Naive thymus-derived CD8-positive, alpha-beta T cell (primary cell): ENCODE measurements around the gene CLDN2. TPM values are rescaled to one million over a fixed set of nuclear protein-coding genes. Genes with fewer than 3 reads are reported as not detected.
"Not testable (repeated sequence)": the region's sequence is repeated elsewhere in the genome, so short reads cannot be mapped to it uniquely, and the experiment has no call there.

Experiments used
- ATAC-seq, 2 donors: fragments of 150-1000 bp; cut with Tn5 transposase in 1 of 2; sonication (Bioruptor Pico), chemical (Tn5 transposase) in 1 of 2; 1 replicate in 1 of 2; 2 replicates in 1 of 2; pipeline ENCODE4 v1.10.0; 2021; ENCODE audit warnings: mild to moderate bottlenecking in 2 of 2, moderate library complexity in 2 of 2
- POLR2A ChIA-PET: fragments of 350-600 bp; sonication (Branson Sonifier 250); formaldehyde crosslinking; loops from one replicate; lab custom pipeline; 2021; ENCODE audit warnings: antibody characterized with exemption; lab: Charles Lee
- DNase-seq, 10 donors: peaks; one replicate each; pipeline versions ENCODE4 v3.0.0 to v3.0.0-alpha.2; 2020 to 2022
- H3K27ac Mint-ChIP-seq, 10 donors: one replicate each; pipeline ENCODE4 v1.8.0; 2020 to 2022; ENCODE audit warnings: mild to moderate bottlenecking in 10 of 10, mixed read lengths in 10 of 10, moderate library complexity in 4 of 10, inconsistent platforms in 1 of 10
- H3K27me3 Mint-ChIP-seq, 5 donors: one replicate each; pipeline ENCODE4 v1.8.0; 2021 to 2022; ENCODE audit warnings: mixed read lengths in 5 of 5
- H3K36me3 Mint-ChIP-seq, 3 donors: one replicate each; pipeline ENCODE4 v1.8.0; 2020 to 2022; ENCODE audit warnings: mixed read lengths in 3 of 3, mild to moderate bottlenecking in 2 of 3, inconsistent platforms in 1 of 3
- H3K4me1 Mint-ChIP-seq, 4 donors: one replicate each; pipeline ENCODE4 v1.8.0; 2021 to 2022; ENCODE audit warnings: mixed read lengths in 4 of 4
- H3K4me3 Mint-ChIP-seq, 10 donors: one replicate each; pipeline ENCODE4 v1.8.0; 2020 to 2022; ENCODE audit warnings: mild to moderate bottlenecking in 10 of 10, mixed read lengths in 10 of 10, moderate library complexity in 6 of 10, inconsistent platforms in 1 of 10
- H3K9me3 Mint-ChIP-seq, 9 donors: one replicate each; pipeline ENCODE4 v1.8.0; 2020 to 2022; ENCODE audit warnings: mixed read lengths in 9 of 9, mild to moderate bottlenecking in 3 of 9, inconsistent platforms in 1 of 9, moderate library complexity in 1 of 9
- polyA plus RNA-seq, 3 donors: library from polyadenylated mRNA; unstranded; fragments of 300-500 nt; fragmentation: Illumina TruSeq; gene quantifications; one replicate each; pipeline ENCODE4 v1.2.3, GENCODE V29; 2021
- total RNA-seq, 8 experiments: library from RNA in 2 of 8; stranded (reverse) in 2 of 8; gene quantifications; one replicate each; pipeline ENCODE4 v1.2.3 and lab custom pipeline; 2021 to 2026

The CLDN2 gene
- total and polyA plus RNA-seq, 5 experiments from 2014 or later: not detected

GRCh38 chrX:106952089-106952488, 31.9 kb downstream of the CLDN2 start:
- H3K4me3 Mint-ChIP-seq: no peak overlapping the region
- DNase-seq: no peak
- H3K27ac Mint-ChIP-seq: peak overlapping the region in 1 of 10 donors; percentile 44
- no peaks in the 10 kb centered on the region for H3K9me3 Mint-ChIP-seq
- H3K4me1 Mint-ChIP-seq: no peaks in the 10 kb centered on the region
- no peak for ATAC-seq
- no peaks in the 10 kb centered on the region for H3K27me3 Mint-ChIP-seq
- POLR2A ChIA-PET: no interaction called here
- peaks cover 0 to 39% (median 0%) of the 10 kb centered on the region in 3 donors for H3K36me3 Mint-ChIP-seq

- no peaks in the 10 kb centered on the region for H3K27me3 Mint-ChIP-seq
- no peak for ATAC-seq
Observed at GRCh38 chrX:106952538-106952937, 32.3 kb downstream of the CLDN2 start.

GRCh38 chrX:106952988-106953387, 32.8 kb downstream of the CLDN2 start:
- ATAC-seq: no peak
- H3K27me3 Mint-ChIP-seq: no peaks in the 10 kb centered on the region
- no peak overlapping the region for H3K4me3 Mint-ChIP-seq
- no peak overlapping the region for H3K27ac Mint-ChIP-seq
- no peaks in the 10 kb centered on the region for H3K9me3 Mint-ChIP-seq
- POLR2A ChIA-PET: no interaction called here
- peaks cover 0 to 46% (median 0%) of the 10 kb centered on the region in 3 donors for H3K36me3 Mint-ChIP-seq
- H3K4me1 Mint-ChIP-seq: no peaks in the 10 kb centered on the region
- peak in 1 of 10 donors; percentile 2 for DNase-seq

More at GRCh38 chrX:106952538-106952937, 32.3 kb downstream of the CLDN2 start:
- Mint-ChIP-seq H3K9me3 (no peaks in the 10 kb centered on the region), H3K4me1 (no peaks in the 10 kb centered on the region), H3K36me3 (peaks cover 0 to 43% (median 0%) of the 10 kb centered on the region in 3 donors), H3K27ac (no peak overlapping the region), H3K4me3 (no peak overlapping the region)
- no peak for DNase-seq
- POLR2A ChIA-PET: no interaction called here

GRCh38 chrX:106954041-106954440, 33.8 kb downstream of the CLDN2 start:
- DNase-seq (no peak), ATAC-seq (no peak)
- POLR2A ChIA-PET: no interaction called here
- H3K9me3 Mint-ChIP-seq: no peaks in the 10 kb centered on the region
- H3K27ac Mint-ChIP-seq: no peak overlapping the region
- no peaks in the 10 kb centered on the region for H3K27me3 Mint-ChIP-seq
- H3K4me3 Mint-ChIP-seq: no peak overlapping the region
- H3K36me3 Mint-ChIP-seq: peaks cover 0 to 46% (median 0%) of the 10 kb centered on the region in 3 donors
- H3K4me1 Mint-ChIP-seq: no peaks in the 10 kb centered on the region

- ATAC-seq (no peak), DNase-seq (no peak)
- Mint-ChIP-seq H3K27me3 (no peaks in the 10 kb centered on the region), H3K36me3 (peaks cover 0 to 48% (median 0%) of the 10 kb centered on the region in 3 donors), H3K27ac (no peak overlapping the region), H3K4me1 (no peaks in the 10 kb centered on the region), H3K4me3 (peak overlapping the region in 1 of 10 donors; percentile 15), H3K9me3 (no peaks in the 10 kb centered on the region)
- POLR2A ChIA-PET: no interaction called here
Observed at GRCh38 chrX:106955004-106955772, 35.0 kb downstream of the CLDN2 start.

- Mint-ChIP-seq H3K27ac (no peak overlapping the region), H3K36me3 (peaks cover 0 to 63% (median 7%) of the 10 kb centered on the region in 3 donors), H3K9me3 (no peaks in the 10 kb centered on the region), H3K27me3 (no peaks in the 10 kb centered on the region), H3K4me3 (no peak overlapping the region), H3K4me1 (no peaks in the 10 kb centered on the region)
- no peak for DNase-seq
- no peak for ATAC-seq
- POLR2A ChIA-PET: no interaction called here
Observed at GRCh38 chrX:106957856-106958255, 37.7 kb downstream of the CLDN2 start.

GRCh38 chrX:106959901-106960300, 39.7 kb downstream of the CLDN2 start:
- POLR2A ChIA-PET: no interaction called here
- Mint-ChIP-seq H3K4me3 (no peak overlapping the region), H3K4me1 (no peaks in the 10 kb centered on the region), H3K36me3 (peaks cover 11 to 61% (median 18%) of the 10 kb centered on the region in 3 donors), H3K9me3 (peaks cover 0 to 7% (median 0%) of the 10 kb centered on the region in 9 donors), H3K27me3 (no peaks in the 10 kb centered on the region), H3K27ac (no peak overlapping the region)
- DNase-seq: no peak
- ATAC-seq: no peak

GRCh38 chrX:106963111-106963510, 42.9 kb downstream of the CLDN2 start:
- Mint-ChIP-seq H3K4me1 (peaks cover 0 to 2% (median 0%) of the 10 kb centered on the region in 4 donors), H3K4me3 (no peak overlapping the region), H3K27me3 (no peaks in the 10 kb centered on the region), H3K27ac (no peak overlapping the region), H3K36me3 (peaks cover 16 to 49% (median 28%) of the 10 kb centered on the region in 3 donors), H3K9me3 (peaks cover 0 to 16% (median 0%) of the 10 kb centered on the region in 9 donors)
- DNase-seq: no peak
- POLR2A ChIA-PET: no interaction called here
- no peak for ATAC-seq

GRCh38 chrX:106964290-106964689, 44.1 kb downstream of the CLDN2 start:
- peaks cover 0 to 26% (median 4%) of the 10 kb centered on the region in 9 donors for H3K9me3 Mint-ChIP-seq
- H3K27ac Mint-ChIP-seq: no peak overlapping the region
- DNase-seq (no peak), ATAC-seq (no peak)
- H3K4me1 Mint-ChIP-seq: peaks cover 0 to 2% (median 0%) of the 10 kb centered on the region in 4 donors
- peaks cover 22 to 58% (median 35%) of the 10 kb centered on the region in 3 donors for H3K36me3 Mint-ChIP-seq
- no peak overlapping the region for H3K4me3 Mint-ChIP-seq
- POLR2A ChIA-PET: no interaction called here
- no peaks in the 10 kb centered on the region for H3K27me3 Mint-ChIP-seq

- H3K27me3 Mint-ChIP-seq, H3K4me1 Mint-ChIP-seq, POLR2A ChIA-PET, H3K4me3 Mint-ChIP-seq, H3K27ac Mint-ChIP-seq, DNase-seq, ATAC-seq: not testable (repeated sequence)
- Mint-ChIP-seq H3K9me3 (peaks cover 0 to 35% (median 6%) of the 10 kb centered on the region in 9 donors), H3K36me3 (peaks cover 22 to 56% (median 36%) of the 10 kb centered on the region in 3 donors)
Observed at GRCh38 chrX:106966547-106966946, 46.3 kb downstream of the CLDN2 start.

- POLR2A ChIA-PET: no interaction called here
- Mint-ChIP-seq H3K9me3 (peaks cover 0 to 21% (median 6%) of the 10 kb centered on the region in 9 donors), H3K27ac (no peak overlapping the region), H3K4me3 (no peak overlapping the region), H3K27me3 (no peaks in the 10 kb centered on the region), H3K4me1 (no peaks in the 10 kb centered on the region), H3K36me3 (peaks cover 6 to 43% (median 21%) of the 10 kb centered on the region in 3 donors)
- DNase-seq (no peak), ATAC-seq (no peak)
Observed at GRCh38 chrX:106972896-106973295, 52.7 kb downstream of the CLDN2 start.

- no peaks in the 10 kb centered on the region for H3K27me3 Mint-ChIP-seq
- H3K4me3 Mint-ChIP-seq: no peak overlapping the region
- H3K4me1 Mint-ChIP-seq: no peaks in the 10 kb centered on the region
- DNase-seq (no peak), ATAC-seq (no peak)
- peaks cover 6 to 41% (median 19%) of the 10 kb centered on the region in 3 donors for H3K36me3 Mint-ChIP-seq
- H3K9me3 Mint-ChIP-seq: peaks cover 0 to 16% (median 6%) of the 10 kb centered on the region in 9 donors
- POLR2A ChIA-PET: no interaction called here
- H3K27ac Mint-ChIP-seq: no peak overlapping the region
Observed at GRCh38 chrX:106973433-106974149, 53.4 kb downstream of the CLDN2 start.

GRCh38 chrX:106976416-106976815, 56.2 kb downstream of the CLDN2 start:
- H3K27ac Mint-ChIP-seq: no peak overlapping the region
- ATAC-seq: no peak
- POLR2A ChIA-PET: no interaction called here

More at GRCh38 chrX:106976416-106976815, 56.2 kb downstream of the CLDN2 start:
- H3K9me3 Mint-ChIP-seq: no peaks in the 10 kb centered on the region
- no peaks in the 10 kb centered on the region for H3K27me3 Mint-ChIP-seq
- no peak overlapping the region for H3K4me3 Mint-ChIP-seq
- peaks cover 0 to 39% (median 6%) of the 10 kb centered on the region in 3 donors for H3K36me3 Mint-ChIP-seq
- no peaks in the 10 kb centered on the region for H3K4me1 Mint-ChIP-seq
- no peak for DNase-seq
